HCT116 (cell line): ENCODE measurements around the gene FAM204A. TPM values are rescaled to one million over a fixed set of nuclear protein-coding genes. Genes with fewer than 3 reads are reported as not detected.

Experiments used
- ATAC-seq: fragments of 200-7000 bp; cut with Tn5 transposase; 2 replicates; pipeline ENCODE4 v1.9.1; 2020; ENCODE audit warnings: mild to moderate bottlenecking, moderate library complexity
- BruUV-seq: library from RNA; stranded (reverse); fragments of 400-500 nt; replicated peaks from 2 replicates; lab custom pipeline; 2021; lab: Mats Ljungman, UMichigan
- CTCF ChIA-PET: fragments of 300-600 bp; sonication (Branson Sonifier 250); formaldehyde crosslinking; loops from one replicate; lab custom pipeline; 2021; ENCODE audit warnings: antibody characterized with exemption; lab: Charles Lee
- POLR2A ChIA-PET: fragments of 300-600, 350-600 bp; sonication (Branson Sonifier 250); formaldehyde crosslinking; loops from one replicate; lab custom pipeline; 2021; ENCODE audit warnings: antibody characterized with exemption; lab: Charles Lee
- RAD21 ChIA-PET, 2 experiments: fragments of 300-600 bp; sonication (Branson Sonifier 250); formaldehyde crosslinking; loops; one replicate each; lab custom pipeline; 2023; ENCODE audit warnings: low total read pairs in 2 of 2; ENCODE audit not compliant: uncharacterized antibody in 2 of 2, unreplicated experiment in 2 of 2, low non-redundant PET in 1 of 2; lab: Charles Lee
- DNase-seq: peaks from one replicate; pipeline ENCODE4 v3.0.0-alpha.2; 2010; ENCODE audit warnings: low read depth, low spot score
- H2AFZ ChIP-seq: fragments of 200-600 bp; shearing (Covaris generic), sonication (generic); 2 replicates; pipeline ENCODE4 v1.6.1; 2017; ENCODE audit warnings: low read depth, mixed run types, mixed read lengths, antibody characterized with exemption, low read length; ENCODE audit not compliant: poor library complexity, severe bottlenecking
- H3K27ac ChIP-seq: 2 replicates; pipeline ENCODE4 v1.5.1; 2012; ENCODE audit warnings: low read depth, low read length
- H3K27me3 ChIP-seq: fragments of 200-600 bp; sonication (generic); 2 replicates; pipeline ENCODE4 v1.6.1; 2016; ENCODE audit warnings: mixed run types, low read length, mixed read lengths; ENCODE audit not compliant: insufficient read depth
- H3K36me3 ChIP-seq, 2 experiments: fragments of 200-500 bp in 1 of 2; fragments of 200-600 bp in 1 of 2; sonication (Bioruptor generic) in 1 of 2; sonication (generic) in 1 of 2; 2 replicates each; pipeline versions ENCODE4 v1.5.1 to v1.6.1; 2014 to 2016; ENCODE audit warnings: low read length in 2 of 2, inconsistent platforms in 1 of 2, mixed read lengths in 1 of 2, mixed run types in 1 of 2; ENCODE audit not compliant: insufficient read depth in 2 of 2, control insufficient read depth in 1 of 2
- H3K4me1 ChIP-seq, 2 experiments: fragments of 200-600 bp in 1 of 2; sonication (generic) in 1 of 2; 2 replicates each; pipeline versions ENCODE4 v1.5.1 to v1.6.1; 2012 to 2017; ENCODE audit warnings: low read length in 2 of 2, inconsistent platforms in 1 of 2, mild to moderate bottlenecking in 1 of 2, mixed read lengths in 1 of 2, mixed run types in 1 of 2, moderate library complexity in 1 of 2; ENCODE audit not compliant: insufficient read depth in 2 of 2, control insufficient read depth in 1 of 2
- H3K4me2 ChIP-seq: fragments of 200-600 bp; sonication (generic); 2 replicates; pipeline ENCODE4 v1.6.1; 2017; ENCODE audit warnings: mixed run types, low read length, mixed read lengths
- H3K4me3 ChIP-seq, 2 experiments: fragments of 200-600 bp in 1 of 2; sonication (generic) in 1 of 2; replicated peaks in 1 of 2; 2 replicates each; pipeline ENCODE4 v1.5.1; 2011 to 2016; ENCODE audit warnings: low read length in 2 of 2, control low read depth in 1 of 2, low read depth in 1 of 2, mild to moderate bottlenecking in 1 of 2, mixed read lengths in 1 of 2, mixed run types in 1 of 2
- H3K79me2 ChIP-seq: fragments of 200-600 bp; sonication (generic); 2 replicates; pipeline ENCODE4 v1.6.1; 2017; ENCODE audit warnings: mild to moderate bottlenecking, mixed run types, low read length, moderate library complexity, mixed read lengths; ENCODE audit not compliant: insufficient read depth
- H3K9ac ChIP-seq: fragments of 200-600 bp; sonication (generic); 2 replicates; pipeline ENCODE4 v1.6.1; 2016; ENCODE audit warnings: low read length, mixed read lengths
- H3K9me2 ChIP-seq: fragments of 200-600 bp; sonication (generic), shearing (Covaris generic); 2 replicates; pipeline ENCODE4 v1.6.1; 2017; ENCODE audit warnings: mixed run types, mild to moderate bottlenecking, moderate library complexity; ENCODE audit not compliant: insufficient read depth
- H3K9me3 ChIP-seq, 2 experiments: fragments of 200-500 bp in 1 of 2; fragments of 200-600 bp in 1 of 2; sonication (Bioruptor generic) in 1 of 2; sonication (generic) in 1 of 2; 2 replicates each; pipeline ENCODE4 v1.6.1; 2014 to 2017; ENCODE audit warnings: low read length in 2 of 2, mixed read lengths in 2 of 2, inconsistent platforms in 1 of 2, low read depth in 1 of 2, mild to moderate bottlenecking in 1 of 2, mixed run types in 1 of 2, moderate library complexity in 1 of 2; ENCODE audit not compliant: control insufficient read depth in 1 of 2, insufficient read depth in 1 of 2
- H4K20me1 ChIP-seq: fragments of 200-600 bp; sonication (generic), shearing (Covaris generic); 2 replicates; pipeline ENCODE4 v1.6.1; 2017; ENCODE audit warnings: mixed run types, mild to moderate bottlenecking, moderate library complexity; ENCODE audit not compliant: insufficient read depth
- CEBPB ChIP-seq: IDR thresholded peaks from 2 replicates; pipeline ENCODE4 v1.6.1; 2012; ENCODE audit warnings: low read depth
- EZH2phosphoT487 ChIP-seq: fragments of 200-600 bp; IDR thresholded peaks from 2 replicates; pipeline ENCODE4 v1.6.1; 2018; ENCODE audit warnings: antibody characterized with exemption, borderline replicate concordance
- MAX ChIP-seq: IDR thresholded peaks from 2 replicates; pipeline ENCODE4 v1.6.1; 2012
- POLR2A ChIP-seq: IDR thresholded peaks from 2 replicates; pipeline ENCODE4 v1.7.0; 2011; ENCODE audit warnings: borderline replicate concordance; ENCODE audit not compliant: insufficient read depth, insufficient read length; ENCODE audit errors: extremely low read depth
- ZNF274 ChIP-seq: fragments of 200-500 bp; sonication (Bioruptor generic); IDR thresholded peaks from 2 replicates; pipeline ENCODE4 v1.6.1; 2014; ENCODE audit warnings: mild to moderate bottlenecking, low read depth, low read length, inconsistent platforms
- intact Hi-C: fragments of 100-400 bp; cut with micrococcal nuclease; formaldehyde crosslinking; loops from 2 replicates; pipeline ENCODE4 v1.10.0; 2022
- total RNA-seq: library from RNA; stranded (reverse); gene quantifications from one replicate; pipeline ENCODE4 v1.2.1, GENCODE V29; 2021; ENCODE audit not compliant: unreplicated experiment
- TF ChIP-seq, protein P1 (sequence below): IDR thresholded peaks from 2 replicates; pipeline ENCODE4 v1.6.1; 2012

Gene FAM204A
- total RNA-seq, 1 experiment from 2014 or later = 79.5 TPM

DNA sequence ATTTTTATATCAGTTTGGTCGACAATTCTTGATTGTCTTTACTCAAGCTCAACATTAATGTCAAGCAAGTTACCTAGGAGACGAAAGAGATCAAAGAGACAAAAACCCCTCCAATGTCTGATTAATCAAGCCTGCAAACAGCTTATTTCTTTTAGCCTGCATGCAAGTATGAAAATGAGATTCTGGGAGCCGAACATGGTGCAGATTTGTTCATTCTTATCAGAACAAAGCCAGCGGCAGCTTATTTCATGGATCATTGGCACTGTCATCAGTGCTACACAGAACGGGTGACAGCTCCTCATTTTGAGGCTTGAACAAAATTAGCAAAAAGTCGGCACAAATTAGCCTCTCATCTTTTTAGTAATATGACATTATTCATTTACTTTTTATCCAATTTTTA lies 26.5 kb downstream of the FAM204A start:
- Histone ChIP-seq H4K20me1 (no peaks in the 10 kb centered on the region), H3K27ac (no peak overlapping the region), H3K36me3 (no peaks in the 10 kb centered on the region; a peak in 1 of 4 replicates), H3K9ac (no peak overlapping the region), H3K4me2 (no peak overlapping the region), H3K9me2 (no peaks in the 10 kb centered on the region), H3K9me3 (no peaks in the 10 kb centered on the region), H3K27me3 (no peaks in the 10 kb centered on the region)
- DNase-seq = no peak
- no TSS peak for BruUV-seq
- no peak for ATAC-seq
- intact Hi-C loops = no loop called here
- ChIA-PET CTCF (no interaction called here), RAD21 (no interaction called here), POLR2A (no interaction called here)
- TF ChIP-seq MAX (no peak), ZNF274 (no peak), EZH2phosphoT487 (no peak)
- TF ChIP-seq, protein P1, sequence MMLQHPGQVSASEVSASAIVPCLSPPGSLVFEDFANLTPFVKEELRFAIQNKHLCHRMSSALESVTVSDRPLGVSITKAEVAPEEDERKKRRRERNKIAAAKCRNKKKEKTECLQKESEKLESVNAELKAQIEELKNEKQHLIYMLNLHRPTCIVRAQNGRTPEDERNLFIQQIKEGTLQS = no peak
- TF ChIP-seq, all 23 proteins: peak for 0
- Histone ChIP-seq H2AFZ (no peak overlapping the region), H3K4me3 (no peak overlapping the region), H3K4me1 (no peaks in the 10 kb centered on the region), H3K79me2 (peaks cover 5% of the 10 kb centered on the region; the same call in 1 of the 2 replicates)

DNA sequence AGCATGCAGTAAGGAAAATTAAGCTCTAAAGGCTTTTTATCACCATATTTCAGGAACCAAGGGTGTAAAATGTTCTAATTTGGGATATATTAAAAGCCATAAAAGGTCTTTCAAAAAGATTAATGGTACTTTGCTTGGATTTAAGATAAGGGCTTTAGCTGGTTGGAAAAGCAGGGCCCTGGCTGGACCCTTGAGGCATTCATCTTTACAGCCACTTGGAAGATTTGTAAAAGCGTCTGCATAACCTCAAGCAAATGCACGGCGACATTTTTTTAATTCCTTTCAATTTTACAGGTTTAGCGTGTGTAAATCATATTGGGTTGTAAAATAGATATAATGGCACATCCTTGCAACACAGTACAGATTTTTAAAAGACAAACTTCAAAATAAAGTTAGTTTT lies 27.2 kb downstream of the FAM204A start:
- no peak overlapping the region for H3K4me3 ChIP-seq
- RAD21 ChIA-PET = no interaction called here
- BruUV-seq = no TSS peak
- H3K27ac ChIP-seq = no peak overlapping the region
- intact Hi-C loops = no loop called here
- H3K9me3 ChIP-seq = no peaks in the 10 kb centered on the region
- H2AFZ ChIP-seq = no peak overlapping the region
- no peaks in the 10 kb centered on the region for H3K9me2 ChIP-seq
- TF ChIP-seq, protein P1 = no peak
- no peak for TF ChIP-seq CEBPB
- no peak for TF ChIP-seq POLR2A
- TF ChIP-seq ZNF274 = no peak
- DNase-seq = no peak
- H3K36me3 ChIP-seq = no peaks in the 10 kb centered on the region; a peak in 2 of 4 replicates
- CTCF ChIA-PET = interaction anchor here (1.7 kb wide), 1 partner anchor 55 kb away, joined by 3 read pairs; no protein-coding TSS in a partner anchor
- H3K4me2 ChIP-seq = no peak overlapping the region
- H3K9ac ChIP-seq = no peak overlapping the region
- POLR2A ChIA-PET = no interaction called here
- H4K20me1 ChIP-seq = no peaks in the 10 kb centered on the region
- H3K27me3 ChIP-seq = no peaks in the 10 kb centered on the region
- H3K79me2 ChIP-seq = peaks cover 5% of the 10 kb centered on the region; the same call in 1 of the 2 replicates
- H3K4me1 ChIP-seq = no peaks in the 10 kb centered on the region
- ATAC-seq = no peak
